Kidney glomerular epithelial cell (primary cell): ENCODE measurements around the gene OLIG2.

Experiments
- DNase-seq: peaks from one replicate; lab custom pipeline; 2025; lab: John Stamatoyannopoulos, UW

Gene OLIG2

GRCh38 chr21:33025489-33026442, at the start of gene OLIG2:
TSS of gene OLIG2 (plus strand) at chr21:33025935. CDS start at chr21:33026863, 928 bp downstream.
- DNase-seq: no peak

- DNase-seq: no peak
Measured at GRCh38 chr21:32976791-32977190, 48.9 kb upstream of the OLIG2 start.

GRCh38 chr21:32977216-32977615, 48.5 kb upstream of the OLIG2 start:
- no peak for DNase-seq

- no peak for DNase-seq
Measured at GRCh38 chr21:32978331-32979270, 47.1 kb upstream of the OLIG2 start.

GRCh38 chr21:32979598-32980268, 46.0 kb upstream of the OLIG2 start:
- DNase-seq: no peak

- DNase-seq: no peak
Measured at GRCh38 chr21:32981096-32981495, 44.6 kb upstream of the OLIG2 start.

- DNase-seq: no peak
Measured at GRCh38 chr21:32990666-32991065, 35.1 kb upstream of the OLIG2 start.

- DNase-seq: no peak
Measured at GRCh38 chr21:32991361-32991760, 34.4 kb upstream of the OLIG2 start.

GRCh38 chr21:32993894-32994293, 31.8 kb upstream of the OLIG2 start:
- no peak for DNase-seq

GRCh38 chr21:32994305-32994704, 31.4 kb upstream of the OLIG2 start:
- DNase-seq: no peak

GRCh38 chr21:33007747-33008146, 18.0 kb upstream of the OLIG2 start:
- DNase-seq: no peak

GRCh38 chr21:33008333-33009051, 17.2 kb upstream of the OLIG2 start:
- DNase-seq: no peak

- no peak for DNase-seq
Measured at GRCh38 chr21:33010931-33011330, 14.8 kb upstream of the OLIG2 start.

GRCh38 chr21:33011462-33011861, 14.3 kb upstream of the OLIG2 start:
- DNase-seq: peak; percentile 80

- DNase-seq: no peak
Measured at GRCh38 chr21:33013626-33014025, 12.1 kb upstream of the OLIG2 start.

GRCh38 chr21:33014331-33014730, 11.4 kb upstream of the OLIG2 start:
- DNase-seq: no peak

- DNase-seq: no peak
Measured at GRCh38 chr21:33015096-33015495, 10.6 kb upstream of the OLIG2 start.

- no peak for DNase-seq
Measured at GRCh38 chr21:33015756-33016155, 10.0 kb upstream of the OLIG2 start.

- DNase-seq: no peak
Measured at GRCh38 chr21:33018707-33019465, 6.8 kb upstream of the OLIG2 start.

GRCh38 chr21:33019516-33019884, 6.2 kb upstream of the OLIG2 start:
- DNase-seq: no peak
